RWPE2 (cell line): ENCODE data around the gene YIPF4.
"Not testable (repeated sequence)": the region's sequence is repeated elsewhere in the genome, so short reads cannot be mapped to it uniquely, and the experiment has no call there.

ENCODE experiments used
- ATAC-seq: fragments of 200-7000 bp; cut with Tn5 transposase; 3 replicates; pipeline ENCODE4 v1.9.1; 2021; ENCODE audit warnings: low read depth
- DNase-seq: peaks from one replicate; pipeline ENCODE4 v3.0.0-alpha.2; 2020; ENCODE audit warnings: low spot score
- H3K27ac ChIP-seq: fragments of 450-650 bp; 2 replicates; pipeline ENCODE4 v1.5.1; 2017; ENCODE audit warnings: mild to moderate bottlenecking; ENCODE audit not compliant: poor library complexity, severe bottlenecking
- H3K27me3 ChIP-seq: fragments of 250-450 bp; sonication (Bioruptor Pico); 2 replicates; pipeline ENCODE4 v1.5.1; 2021; ENCODE audit warnings: mild to moderate bottlenecking, moderate library complexity; ENCODE audit not compliant: insufficient read depth, poor library complexity, severe bottlenecking
- H3K36me3 ChIP-seq: fragments of 250-450 bp; sonication (Bioruptor Pico); 2 replicates; pipeline ENCODE4 v1.5.1; 2020; ENCODE audit warnings: low read depth, mild to moderate bottlenecking, moderate library complexity
- H3K4me1 ChIP-seq: fragments of 250-450 bp; sonication (Bioruptor Pico); 2 replicates; pipeline ENCODE4 v1.5.1; 2021; ENCODE audit warnings: mild to moderate bottlenecking, moderate library complexity; ENCODE audit not compliant: insufficient read depth, poor library complexity, severe bottlenecking
- H3K4me3 ChIP-seq: fragments of 250-450 bp; sonication (Bioruptor Pico); 2 replicates; pipeline ENCODE4 v1.5.1; 2021; ENCODE audit warnings: mild to moderate bottlenecking, moderate library complexity; ENCODE audit not compliant: severe bottlenecking
- H3K9me3 ChIP-seq: fragments of 250-450 bp; sonication (Bioruptor Pico); 2 replicates; pipeline ENCODE4 v1.5.1; 2021; ENCODE audit warnings: mild to moderate bottlenecking, moderate library complexity; ENCODE audit not compliant: severe bottlenecking
- CTCF ChIP-seq: fragments of 450-650 bp; IDR thresholded peaks from one replicate; pipeline ENCODE4 v1.5.1; 2017; ENCODE audit warnings: mild to moderate bottlenecking, moderate library complexity; ENCODE audit not compliant: poor library complexity, severe bottlenecking

The YIPF4 gene

GRCh38 chr2:32264422-32265105 is 13.1 kb upstream of the YIPF4 start, which contains the start of gene NLRC4:
Gene NLRC4 (minus strand): TSS chr2:32264886. CDS start chr2:32256775, 8,111 bp downstream.
- Histone ChIP-seq H3K4me3 (no peak within 1 kb of the TSS), H3K27ac (no peak within 1 kb of the TSS), H3K27me3 (no peaks in the 10 kb centered on the region), H3K36me3 (no peaks in the 10 kb centered on the region), H3K9me3 (no peaks in the 10 kb centered on the region), H3K4me1 (no peaks in the 10 kb centered on the region)
- DNase-seq (no peak), ATAC-seq (no peak)
- no peak for TF ChIP-seq CTCF

GRCh38 chr2:32271063-32271462 is 6.6 kb upstream of the YIPF4 start:
- TF ChIP-seq CTCF = no peak
- ATAC-seq (no peak), DNase-seq (no peak)

GRCh38 chr2:32272279-32272678 is 5.4 kb upstream of the YIPF4 start:
- Histone ChIP-seq H3K4me1 (peaks cover 2% of the 10 kb centered on the region), H3K27ac (no peak overlapping the region), H3K9me3 (no peaks in the 10 kb centered on the region), H3K27me3 (no peaks in the 10 kb centered on the region), H3K36me3 (no peaks in the 10 kb centered on the region), H3K4me3 (no peak overlapping the region)
- TF ChIP-seq CTCF = no peak
- ATAC-seq (no peak), DNase-seq (no peak)

More at GRCh38 chr2:32271063-32271462, 6.6 kb upstream of the YIPF4 start:
- H3K9me3 ChIP-seq = no peaks in the 10 kb centered on the region
- H3K27me3 ChIP-seq = no peaks in the 10 kb centered on the region
- H3K36me3 ChIP-seq = no peaks in the 10 kb centered on the region
- H3K4me3 ChIP-seq = no peak overlapping the region
- no peak overlapping the region for H3K27ac ChIP-seq
- no peaks in the 10 kb centered on the region for H3K4me1 ChIP-seq

- Histone ChIP-seq H3K27me3 (no peaks in the 10 kb centered on the region), H3K36me3 (no peaks in the 10 kb centered on the region), H3K9me3 (no peaks in the 10 kb centered on the region), H3K4me3 (no peak overlapping the region), H3K4me1 (peaks cover 4% of the 10 kb centered on the region), H3K27ac (no peak overlapping the region)
- TF ChIP-seq CTCF = no peak
- ATAC-seq = no peak
- DNase-seq = no peak
Measured at GRCh38 chr2:32274289-32274688, 3.4 kb upstream of the YIPF4 start.

GRCh38 chr2:32275790-32276189 is 1.9 kb upstream of the YIPF4 start:
- DNase-seq, H3K27ac ChIP-seq, H3K4me1 ChIP-seq, H3K36me3 ChIP-seq, ATAC-seq, H3K9me3 ChIP-seq, H3K27me3 ChIP-seq, H3K4me3 ChIP-seq: not testable (repeated sequence)
